Measurements from ENCODE around the gene GPT2.

GRCh38 chr16:46930861-46931260 is 46.7 kb downstream of the GPT2 start:
- TF ChIP-seq CTCF (IDR thresholded peaks at IDR 0.05) (no peak), POLR2A (IDR thresholded peaks at IDR 0.05) (no peak), POLR2AphosphoS5 (IDR thresholded peaks at IDR 0.05; ENCODE audit: insufficient read depth in 1 of 2, low read depth in 1 of 2) (no peak)

Data from vagina (tissue), 2 donors.